ENCODE data around the gene SPDYE4.

The SPDYE4 gene, protein sequence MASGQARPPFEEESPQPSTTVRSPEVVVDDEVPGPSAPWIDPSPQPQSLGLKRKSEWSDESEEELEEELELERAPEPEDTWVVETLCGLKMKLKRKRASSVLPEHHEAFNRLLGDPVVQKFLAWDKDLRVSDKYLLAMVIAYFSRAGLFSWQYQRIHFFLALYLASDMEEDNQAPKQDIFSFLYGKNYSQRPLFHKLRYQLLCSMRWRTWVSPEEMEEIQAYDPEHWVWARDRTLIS

DNA sequence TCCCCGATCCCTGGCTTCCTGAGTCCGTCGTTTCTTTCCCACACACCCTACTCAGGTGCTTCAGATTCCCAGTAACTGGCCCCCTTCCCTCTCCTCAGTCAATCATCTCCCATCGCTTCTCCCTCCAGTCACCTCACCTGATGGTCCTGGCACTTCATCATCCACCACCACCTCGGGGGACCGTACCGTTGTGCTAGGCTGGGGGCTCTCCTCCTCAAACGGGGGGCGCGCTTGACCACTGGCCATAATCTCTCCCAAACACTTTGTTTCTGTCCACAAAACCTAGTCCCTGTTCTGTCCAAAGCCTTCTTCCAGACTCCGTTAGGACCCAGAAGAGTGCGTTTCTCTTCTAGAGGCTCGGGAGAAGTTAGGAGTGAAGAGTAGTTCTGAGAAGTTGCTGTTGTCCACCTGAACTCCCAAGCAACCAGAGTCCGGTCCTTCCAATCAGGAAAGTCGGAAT lies at the start of gene SPDYE4:
SPDYE4 (minus strand) TSS at position 410 of the 460 bp plus-strand sequence; CDS start at position 246, 164 bp downstream.
- DNase-seq (ENCODE audit: low spot score), result no peak

DNA sequence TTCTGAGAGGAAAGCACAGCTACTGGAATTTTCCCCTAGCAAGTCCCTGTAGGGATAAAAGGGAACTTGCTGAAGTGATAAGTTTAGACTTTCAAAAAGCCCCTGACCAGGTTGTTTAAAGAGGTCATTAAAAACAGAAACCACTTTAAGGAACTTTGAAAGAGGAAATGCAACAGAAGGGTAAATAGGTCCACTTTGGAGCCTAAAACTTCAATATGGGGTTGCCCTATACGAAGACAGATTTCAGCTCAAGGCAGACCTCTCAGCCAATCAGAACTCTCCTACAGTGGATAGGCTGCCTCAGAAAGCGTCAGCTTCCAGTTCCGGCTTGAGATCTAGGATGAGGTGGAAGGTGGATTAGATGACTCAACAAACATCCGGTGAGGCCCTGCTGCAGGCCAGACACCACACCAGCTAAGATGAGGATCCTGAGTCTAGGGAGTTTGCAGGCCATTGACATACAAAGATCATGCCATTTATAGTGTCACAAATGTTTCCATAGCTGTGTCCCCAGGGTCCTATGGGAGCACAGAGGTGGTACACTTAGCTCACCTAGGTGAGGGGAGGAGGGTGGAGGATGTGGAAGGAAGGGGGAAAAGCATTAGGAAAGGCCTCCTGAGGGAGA lies 48.7 kb upstream of the SPDYE4 start:
- peak; percentile 32 for DNase-seq (ENCODE audit: low spot score)

DNA sequence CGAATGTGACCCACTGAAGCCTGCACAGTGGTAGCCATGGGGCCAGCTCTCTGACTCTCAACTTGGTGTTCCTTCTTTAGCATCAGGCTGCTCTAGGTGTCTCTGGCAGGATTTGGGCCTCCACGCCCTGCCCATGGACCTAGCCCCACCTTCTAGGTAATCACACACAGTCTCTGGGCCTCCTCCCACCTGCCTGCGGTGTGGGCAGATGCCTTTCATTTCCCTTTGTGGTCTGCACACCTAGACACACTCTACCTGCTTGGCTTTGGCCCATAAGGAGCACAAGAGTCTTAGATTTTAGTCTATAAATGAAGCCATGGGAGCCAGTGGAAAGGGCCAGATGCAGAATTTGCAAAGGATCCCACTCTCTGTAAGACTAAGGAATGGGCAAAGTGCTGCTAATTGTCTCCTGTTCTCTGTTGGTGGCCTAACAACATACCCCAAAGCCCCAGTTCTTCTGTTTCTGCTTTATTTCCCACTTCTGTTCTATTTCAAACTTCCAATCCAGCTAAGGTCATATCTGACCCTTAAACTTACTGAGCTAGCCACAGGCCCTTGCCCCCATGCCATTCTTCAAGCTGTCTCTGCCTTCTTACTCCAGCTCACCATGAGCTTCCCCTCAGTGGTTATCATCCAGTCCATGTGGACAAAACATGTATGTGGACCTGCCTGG lies 48.0 kb upstream of the SPDYE4 start:
- DNase-seq (ENCODE audit: low spot score), result peak; percentile 32

DNA sequence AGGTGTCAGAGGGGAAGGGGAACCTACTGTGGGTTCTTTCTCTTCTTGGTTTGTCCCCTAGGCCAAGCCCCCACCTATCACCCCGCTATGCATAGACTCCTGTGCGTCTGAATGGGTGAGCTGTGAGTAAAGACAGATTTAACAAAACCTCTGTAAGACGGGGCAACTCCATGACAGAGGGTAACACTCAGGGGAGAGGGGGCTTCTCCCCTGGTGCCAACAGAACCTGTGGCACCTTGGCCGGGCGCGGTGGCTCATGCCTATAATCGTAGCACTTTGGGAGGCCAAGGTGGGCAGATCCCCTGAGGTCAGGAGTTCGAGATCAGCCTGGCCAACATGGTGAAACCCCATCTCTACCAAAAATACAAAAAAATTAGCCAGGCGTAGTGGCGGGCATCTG lies 47.0 kb upstream of the SPDYE4 start:
- peak; percentile 31 for DNase-seq (ENCODE audit: low spot score)

DNA sequence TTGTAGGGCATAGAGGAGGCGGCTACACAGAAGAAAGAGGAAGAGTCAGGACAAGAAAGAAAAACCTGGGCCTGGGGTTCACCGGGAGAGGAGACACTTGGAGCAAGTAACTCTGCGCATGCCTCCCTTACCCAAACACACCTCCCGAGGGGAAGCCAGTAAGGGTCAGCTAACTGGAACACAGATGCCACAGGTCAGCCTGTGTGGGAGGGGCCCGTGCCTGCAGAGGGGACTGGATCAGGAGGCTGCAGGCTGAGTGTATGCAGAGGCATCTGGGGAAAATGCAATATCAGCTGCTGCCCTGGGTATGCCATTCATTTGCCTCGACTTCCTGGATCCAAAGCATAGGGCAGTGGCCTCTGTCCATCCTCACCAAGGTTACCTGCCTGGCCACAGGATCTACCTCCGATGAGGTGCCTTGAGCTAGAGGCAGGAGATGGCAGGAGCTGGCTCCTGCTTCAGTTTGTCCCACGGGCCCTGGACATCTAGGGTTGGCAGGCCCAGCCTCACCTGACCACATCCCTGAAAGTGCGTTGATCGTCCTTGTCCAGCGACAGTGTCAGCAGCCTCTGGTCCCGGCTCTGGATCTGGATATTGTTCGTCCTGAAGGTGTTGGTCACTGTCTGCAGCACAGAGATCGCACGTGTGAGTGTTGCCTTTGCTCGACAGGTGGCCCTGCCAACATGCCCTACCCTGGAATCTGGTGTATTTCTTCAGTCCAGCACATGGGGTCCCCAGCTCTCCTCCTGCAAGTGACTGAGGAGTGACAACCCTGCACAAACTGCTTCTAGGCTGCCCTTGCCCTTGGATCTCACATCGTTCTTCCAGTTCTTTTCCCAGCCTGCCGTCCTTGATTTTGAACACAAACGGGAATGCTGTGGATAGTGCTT lies 45.4 kb upstream of the SPDYE4 start:
- DNase-seq (ENCODE audit: low spot score), result peak; percentile 49

DNA sequence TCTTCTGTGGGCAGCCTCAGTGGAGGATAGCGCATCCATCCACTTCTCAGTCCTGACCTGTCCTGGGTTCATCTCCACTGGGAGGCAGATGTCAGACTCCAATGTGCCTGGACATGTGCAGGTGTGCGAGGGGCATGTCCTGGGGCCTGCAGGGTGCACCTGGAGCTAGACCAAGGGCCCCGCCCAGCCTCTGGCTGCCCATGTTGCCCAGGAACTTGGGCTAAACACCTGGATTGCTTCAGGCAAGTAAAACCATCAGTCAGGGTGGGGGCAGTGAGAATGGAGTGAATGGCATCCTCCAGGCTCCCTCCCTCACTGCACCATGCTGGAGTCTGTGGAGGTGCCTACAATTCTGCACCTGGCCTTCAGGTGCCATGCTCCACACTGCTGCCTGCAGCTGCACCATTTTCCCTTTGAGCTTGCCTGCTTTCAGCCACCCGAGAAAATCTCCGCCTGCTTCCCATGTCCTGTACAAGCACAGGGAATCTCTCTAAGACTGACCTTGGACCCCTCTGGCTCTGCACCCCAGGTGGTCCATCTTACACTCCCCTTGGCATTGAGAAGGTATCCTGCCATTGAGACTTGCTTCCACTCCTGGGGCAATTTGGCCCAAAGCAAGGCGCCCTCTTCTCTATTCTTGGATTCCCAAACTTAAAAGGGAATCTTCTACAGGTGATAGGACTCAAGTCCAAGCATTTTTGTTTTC lies 42.9 kb upstream of the SPDYE4 start:
- peak; percentile 37 for DNase-seq (ENCODE audit: low spot score)

DNA sequence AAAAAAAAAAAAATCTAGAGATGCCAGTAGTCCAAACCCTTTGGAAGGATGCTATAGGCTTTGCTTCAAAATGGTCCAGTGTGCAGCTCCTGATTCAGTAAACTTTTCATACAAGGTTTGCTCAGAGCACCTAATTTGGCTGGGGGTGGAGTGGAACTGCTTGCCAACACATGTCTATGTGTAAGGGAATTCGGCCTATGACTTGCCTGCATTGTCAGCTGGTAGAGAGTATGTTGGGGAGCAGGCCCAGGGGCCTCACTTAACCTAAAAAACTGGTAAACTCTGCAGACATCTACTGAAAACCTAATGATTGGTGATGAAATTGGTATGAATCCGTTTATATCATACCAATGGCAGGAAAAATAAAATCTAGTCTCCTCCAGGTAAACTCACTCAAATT lies 42.3 kb upstream of the SPDYE4 start:
- peak; percentile 22 for DNase-seq (ENCODE audit: low spot score)

DNA sequence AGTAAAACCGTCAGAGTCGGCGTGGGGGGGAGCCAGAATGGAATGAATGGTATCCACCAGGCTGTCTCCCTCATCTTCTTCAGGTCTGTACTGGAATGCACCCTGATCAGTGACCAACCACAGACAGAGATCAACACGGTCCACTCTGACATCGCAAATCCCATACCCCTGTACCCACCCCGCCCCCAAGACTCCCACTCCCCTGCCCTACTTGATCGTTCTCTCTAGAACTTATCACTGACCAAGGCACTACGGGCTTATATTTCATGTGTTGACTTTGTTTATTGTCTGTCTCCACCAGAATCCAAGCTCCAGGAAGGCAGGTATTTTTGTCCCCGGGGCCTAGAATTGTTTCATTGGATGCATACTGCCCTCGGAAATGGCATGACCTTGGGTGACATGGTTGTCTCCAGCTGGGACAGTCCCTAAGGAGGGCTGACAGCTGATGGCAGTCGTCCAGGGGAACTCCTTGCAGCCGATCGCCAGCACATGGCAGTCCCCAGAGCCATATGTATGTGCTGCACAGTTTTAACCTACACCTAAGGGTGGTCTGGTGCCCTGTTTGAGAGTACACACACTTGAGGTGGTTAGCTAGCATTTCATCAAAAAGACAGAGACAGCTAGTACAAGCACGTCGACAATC lies 41.3 kb upstream of the SPDYE4 start:
- DNase-seq (ENCODE audit: low spot score), result peak; percentile 46

DNA sequence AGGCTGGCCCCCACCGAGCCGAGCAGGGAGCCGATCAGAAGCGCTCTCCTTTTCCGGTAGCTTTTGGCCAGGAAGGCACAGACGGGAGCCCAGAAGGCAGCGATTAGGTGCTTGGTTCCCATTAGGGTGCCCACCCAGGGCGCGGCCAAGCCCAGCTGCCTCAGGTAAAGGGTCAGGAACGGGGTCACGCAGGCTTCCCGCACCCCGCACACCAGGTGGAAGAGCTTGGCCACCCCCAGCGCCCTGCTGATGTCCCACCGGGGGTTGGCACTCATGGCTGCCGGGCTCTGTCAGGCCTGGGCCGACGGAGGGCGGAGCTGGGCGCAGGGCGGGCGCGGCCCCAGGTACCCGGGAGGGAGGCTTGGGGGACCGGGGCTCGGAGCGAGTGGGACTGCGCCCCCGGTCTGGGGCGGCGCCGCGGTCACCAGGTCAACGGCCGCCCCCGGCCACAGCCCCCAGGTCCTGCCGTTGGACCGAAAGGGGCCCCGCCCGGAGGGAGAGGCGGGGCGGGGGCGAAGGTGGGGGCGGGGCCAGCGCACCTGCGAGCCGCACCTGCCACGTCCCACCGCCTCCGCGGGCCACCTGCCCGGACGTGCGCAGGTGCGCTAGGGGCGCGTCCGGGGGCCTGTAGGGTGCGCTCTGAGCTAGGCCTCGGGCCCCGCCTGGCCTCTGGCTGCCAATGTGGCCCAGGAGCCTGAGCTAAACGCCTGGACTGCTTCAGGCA lies 40.7 kb upstream of the SPDYE4 start, which contains the start of gene MFSD6L:
MFSD6L (minus strand) TSS at position 520 of the 724 bp plus-strand sequence; CDS start at position 275, 245 bp downstream.
- DNase-seq (ENCODE audit: low spot score), result peak; percentile 69

DNA sequence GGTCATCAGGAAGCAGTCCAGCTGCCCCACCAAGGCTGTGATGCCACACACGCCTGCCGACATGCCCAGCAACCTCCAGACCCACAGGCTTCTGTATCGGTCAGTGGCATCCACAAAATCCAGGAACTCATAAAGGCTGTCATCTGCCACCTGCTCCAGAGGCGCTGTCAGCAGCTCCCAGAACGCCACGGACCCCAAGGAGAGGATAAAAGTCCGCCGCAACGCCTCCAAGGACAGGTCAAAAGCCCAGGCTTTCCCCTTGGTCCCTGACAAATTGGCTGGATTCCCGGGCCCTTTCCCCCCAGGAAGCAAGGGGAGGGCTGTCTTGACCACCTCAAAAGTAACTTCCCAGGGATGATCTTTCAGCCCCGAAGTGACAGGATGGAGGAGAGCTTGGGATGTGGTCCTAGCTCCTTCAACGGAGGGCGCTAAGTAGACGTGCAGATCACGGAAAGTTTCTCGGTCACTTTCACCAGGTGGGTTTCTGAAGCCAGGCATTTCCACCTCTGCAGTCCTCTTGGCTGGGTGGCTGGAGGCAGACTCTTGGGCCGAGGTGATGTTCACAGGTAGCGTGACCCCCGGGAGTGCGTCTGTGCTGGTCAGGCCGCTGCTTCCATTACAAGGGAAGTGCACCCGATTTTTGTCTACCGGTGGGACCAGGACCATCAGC lies 40.0 kb upstream of the SPDYE4 start:
- no peak for DNase-seq (ENCODE audit: low spot score)

DNA sequence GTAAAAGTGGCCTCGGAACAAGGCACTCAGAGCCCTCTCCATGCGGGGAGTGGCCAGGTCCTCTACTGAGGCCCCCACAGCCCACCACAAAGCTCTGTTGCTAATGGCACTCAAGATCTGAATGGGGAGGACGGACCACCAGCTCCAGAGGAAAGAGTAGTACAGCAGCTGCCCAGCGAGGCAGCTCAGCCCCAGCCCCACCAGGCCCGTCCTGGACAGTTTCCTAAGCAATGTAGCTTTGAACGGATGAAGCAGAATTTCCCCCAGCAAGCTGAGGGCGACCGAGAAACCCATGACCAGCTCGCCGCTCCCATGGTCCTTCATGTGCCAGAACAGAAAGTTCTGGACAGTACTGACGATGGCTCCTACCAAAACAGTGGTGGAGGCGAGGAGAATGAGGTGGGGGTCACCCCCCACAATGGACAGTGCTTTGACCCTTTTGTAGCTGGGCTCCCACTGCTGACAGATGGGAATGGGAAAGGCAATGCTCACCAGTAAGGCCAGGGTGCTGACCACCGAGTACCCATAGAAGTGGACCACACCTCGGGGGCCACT lies 39.4 kb upstream of the SPDYE4 start:
- peak; percentile 44 for DNase-seq (ENCODE audit: low spot score)

DNA sequence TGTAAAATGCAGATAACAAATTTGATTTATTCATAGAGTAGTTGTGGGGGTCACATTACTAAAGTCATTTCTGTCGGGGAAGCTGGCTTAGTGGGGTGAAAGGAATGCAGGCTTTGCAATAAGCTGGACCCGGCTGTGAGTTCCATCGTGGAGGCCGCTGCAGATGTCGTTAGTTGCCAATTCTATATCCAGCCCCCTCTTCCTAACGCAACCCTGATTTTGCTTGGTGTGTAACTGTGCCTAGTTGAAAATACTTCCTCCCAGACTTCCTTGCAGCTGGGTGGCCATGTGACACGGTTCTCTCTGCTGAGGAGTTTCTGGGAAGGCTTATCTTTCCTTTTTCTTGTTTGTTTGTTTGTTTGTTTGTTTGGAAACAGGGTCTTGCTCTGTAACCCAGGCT lies 36.3 kb upstream of the SPDYE4 start:
- no peak for DNase-seq (ENCODE audit: low spot score)

DNA sequence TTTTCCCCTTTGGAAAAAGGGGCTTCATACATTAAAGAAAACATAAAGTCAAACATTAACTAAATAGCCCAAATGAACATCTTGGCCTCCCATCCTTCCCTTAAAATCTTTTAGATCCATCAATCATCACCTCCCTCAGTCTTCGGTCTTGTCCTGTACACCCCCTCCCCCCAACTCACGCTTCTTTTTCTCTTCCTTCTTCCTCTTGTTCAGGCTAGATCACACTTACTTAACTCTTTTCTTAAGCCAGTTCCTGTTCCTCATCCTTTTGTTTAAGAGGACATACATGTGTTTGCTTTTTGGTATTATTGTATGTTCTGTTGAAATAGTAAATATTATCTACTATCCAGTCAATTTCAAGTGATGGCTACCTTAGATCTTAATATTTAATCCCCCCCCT lies 35.3 kb upstream of the SPDYE4 start:
- no peak for DNase-seq (ENCODE audit: low spot score)

DNA sequence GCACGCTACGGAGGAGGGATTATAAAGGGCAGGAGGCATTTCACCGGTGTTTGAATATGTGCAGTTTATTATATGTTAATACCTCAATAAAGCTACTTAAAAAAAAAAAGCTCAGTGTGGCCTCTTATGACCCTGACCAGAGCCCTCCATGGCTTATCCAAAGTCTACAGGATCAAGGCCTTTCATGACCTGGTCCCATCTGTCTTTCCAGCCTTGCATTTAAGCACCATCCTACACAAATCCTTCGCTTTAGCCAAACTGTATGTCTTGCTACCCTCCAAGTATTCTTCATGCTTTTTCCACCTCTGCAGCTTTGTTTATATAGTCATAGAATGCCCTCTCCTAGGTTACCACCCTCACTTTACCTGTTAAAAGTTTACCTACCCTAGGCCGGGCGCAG lies 34.3 kb upstream of the SPDYE4 start:
- DNase-seq (ENCODE audit: low spot score), result no peak

DNA sequence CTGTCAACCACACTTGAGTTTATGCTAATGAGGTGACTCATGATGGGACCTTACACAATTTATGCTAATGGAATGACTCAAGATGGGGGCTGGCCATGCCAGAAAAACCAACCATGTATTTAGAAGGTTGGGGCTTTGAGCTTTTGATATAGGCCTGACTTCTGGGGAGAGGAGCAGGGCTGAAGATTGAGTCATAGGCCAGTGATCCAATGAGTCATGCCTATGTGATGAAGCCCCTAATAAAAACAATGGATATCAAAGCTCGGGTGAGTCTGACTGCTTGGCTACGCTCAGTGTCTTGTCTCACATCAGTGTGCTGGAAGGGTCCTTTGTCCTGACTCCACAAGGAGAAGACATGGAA lies 33.5 kb upstream of the SPDYE4 start:
- no peak for DNase-seq (ENCODE audit: low spot score)

DNA sequence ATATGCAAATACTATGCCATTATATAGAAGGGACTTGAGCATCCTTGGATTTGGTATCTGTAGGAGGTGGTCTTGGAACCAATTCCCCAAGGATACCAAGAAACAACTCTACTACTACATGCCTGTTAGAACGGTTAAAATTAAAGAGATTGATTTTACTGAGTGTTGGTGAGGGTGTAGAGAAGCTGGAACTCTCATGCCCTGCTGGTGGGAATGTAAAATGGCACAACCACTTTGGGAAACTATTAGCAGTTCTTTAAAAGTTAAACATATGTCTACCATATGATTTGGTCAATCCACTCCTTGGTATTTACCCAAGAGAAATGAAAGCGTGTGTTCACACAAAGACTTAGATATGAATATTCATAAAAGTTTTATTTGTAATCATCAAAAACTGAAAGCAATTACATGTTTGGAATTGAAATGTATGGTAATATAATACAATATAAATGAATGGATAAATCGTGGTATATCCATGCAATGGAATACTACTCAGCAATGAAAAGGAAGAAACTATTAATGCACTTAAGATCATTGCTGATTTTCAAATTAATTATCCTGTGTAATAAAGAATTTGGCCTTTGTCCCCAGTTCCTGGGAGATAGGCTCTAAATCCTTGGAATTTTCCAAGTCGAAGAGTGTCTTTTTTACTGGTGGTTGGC lies 33.0 kb upstream of the SPDYE4 start:
- DNase-seq (ENCODE audit: low spot score), result no peak

DNA sequence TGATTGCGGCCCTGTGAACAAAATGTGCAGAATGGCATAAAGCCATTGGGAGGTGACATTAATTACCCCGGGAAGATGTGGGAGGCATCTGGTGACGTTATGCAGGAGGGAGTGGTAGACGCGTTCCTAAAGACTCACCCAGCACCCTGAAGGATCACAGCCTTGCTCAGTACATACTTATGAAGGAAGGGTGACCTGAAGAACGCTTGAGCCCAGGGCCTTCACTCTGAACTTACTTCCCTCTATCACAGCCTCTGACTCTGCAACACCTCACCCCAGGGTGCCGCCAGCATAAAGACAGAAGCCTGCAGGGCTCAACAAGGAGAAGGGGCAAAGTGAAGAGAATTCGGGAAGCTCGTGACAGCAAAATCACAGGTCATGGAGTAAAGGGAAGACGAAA lies 31.4 kb upstream of the SPDYE4 start:
- no peak for DNase-seq (ENCODE audit: low spot score)

DNA sequence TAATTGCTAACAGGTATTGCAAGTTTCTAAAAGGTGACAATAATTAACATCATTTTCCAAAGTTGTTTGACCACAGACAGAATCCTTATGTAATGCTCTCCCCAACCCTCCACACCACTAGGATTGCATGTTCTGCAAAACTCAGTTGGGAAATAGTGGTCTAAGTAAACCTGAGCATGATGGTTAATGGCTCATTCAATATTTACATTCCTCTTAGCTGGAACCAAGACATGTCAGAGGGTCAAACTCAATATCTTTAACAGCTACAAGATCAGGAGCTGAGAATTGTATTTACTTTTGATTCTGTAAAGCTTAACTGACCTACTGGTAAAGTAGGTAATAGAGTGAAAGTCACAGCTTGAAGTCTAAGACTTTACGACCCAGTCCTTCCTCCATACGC lies 30.7 kb upstream of the SPDYE4 start:
- no peak for DNase-seq (ENCODE audit: low spot score)

Measured in ecto neural progenitor cell (in vitro differentiated cells).